BE2C (cell line): ENCODE measurements around the gene MRTO4.
"Not testable (repeated sequence)": the region's sequence is repeated elsewhere in the genome, so short reads cannot be mapped to it uniquely, and the experiment has no call there.

Experiments
- DNase-seq: peaks from one replicate; pipeline ENCODE4 v3.0.0-alpha.2; 2020
- H3K27me3 ChIP-seq: fragments of 250-450 bp; sonication (Bioruptor Pico); 2 replicates; pipeline ENCODE4 v1.5.1; 2020; ENCODE audit warnings: mild to moderate bottlenecking
- H3K36me3 ChIP-seq: fragments of 250-450 bp; sonication (Bioruptor Pico); 2 replicates; pipeline ENCODE4 v1.5.1; 2020; ENCODE audit warnings: mild to moderate bottlenecking
- H3K4me1 ChIP-seq: fragments of 250-450 bp; sonication (Bioruptor Pico); 2 replicates; pipeline ENCODE4 v1.5.1; 2020
- H3K4me3 ChIP-seq: 2 replicates; pipeline ENCODE4 v1.5.1; 2011; ENCODE audit warnings: low read depth, low read length
- H3K9me3 ChIP-seq: fragments of 250-450 bp; sonication (Bioruptor Pico); 2 replicates; pipeline ENCODE4 v1.5.1; 2020
- CTCF ChIP-seq: IDR thresholded peaks from 2 replicates; pipeline ENCODE4 v1.5.1; 2012; ENCODE audit warnings: mild to moderate bottlenecking, low read depth, low read length

The MRTO4 gene

DNA sequence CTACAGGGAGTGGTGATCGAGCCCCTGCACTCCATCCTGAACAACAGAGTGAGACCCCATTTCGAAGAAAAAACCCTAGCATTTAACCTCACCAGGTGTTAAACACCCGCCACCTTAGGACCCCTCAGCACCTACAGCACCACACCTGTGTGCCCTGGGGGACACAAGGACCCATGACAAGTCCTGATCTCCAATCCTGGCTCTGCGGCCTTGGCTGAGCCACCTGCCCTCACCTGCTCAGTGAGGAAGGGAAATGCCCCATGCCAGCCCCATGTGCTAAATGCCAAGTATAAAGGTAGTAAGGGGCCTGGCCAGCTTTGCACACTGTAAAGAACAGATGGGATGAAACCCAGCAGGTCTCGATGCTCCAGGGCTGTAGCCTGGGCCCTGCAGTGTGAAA, 11.1 kb downstream of the MRTO4 start:
- Histone ChIP-seq H3K36me3 (peaks cover 13% of the 10 kb centered on the region), H3K4me3 (no peak overlapping the region), H3K9me3 (no peaks in the 10 kb centered on the region), H3K4me1 (no peaks in the 10 kb centered on the region), H3K27me3 (no peaks in the 10 kb centered on the region)
- no peak for TF ChIP-seq CTCF
- DNase-seq: no peak

DNA sequence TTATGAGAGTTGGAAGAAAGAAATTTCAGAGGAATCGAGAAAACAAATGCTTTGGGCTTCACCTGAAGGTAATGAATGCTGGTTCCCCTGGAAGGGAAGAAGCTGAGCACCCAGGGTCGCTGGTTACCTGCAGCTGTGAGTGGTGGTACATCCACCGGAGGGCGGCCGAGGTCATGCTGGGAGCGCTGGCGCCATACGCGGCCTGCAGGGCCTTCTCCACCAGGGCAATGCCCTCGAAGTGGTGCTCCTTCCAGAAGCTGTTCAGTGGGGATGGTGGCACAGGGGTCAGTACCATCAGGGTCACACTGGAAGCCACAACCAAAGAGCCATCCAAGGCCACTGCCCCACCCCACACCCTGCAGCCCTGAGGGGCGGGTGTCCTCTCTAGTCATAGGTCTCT, 16.8 kb downstream of the MRTO4 start:
- no peak for TF ChIP-seq CTCF
- DNase-seq: no peak
- Histone ChIP-seq H3K27me3 (no peaks in the 10 kb centered on the region), H3K4me3 (no peak overlapping the region), H3K9me3 (no peaks in the 10 kb centered on the region), H3K36me3 (no peaks in the 10 kb centered on the region), H3K4me1 (no peaks in the 10 kb centered on the region)

GRCh38 chr1:19269427-19270342, 18.1 kb downstream of the MRTO4 start:
- H3K4me1 ChIP-seq: not testable (repeated sequence)

DNA sequence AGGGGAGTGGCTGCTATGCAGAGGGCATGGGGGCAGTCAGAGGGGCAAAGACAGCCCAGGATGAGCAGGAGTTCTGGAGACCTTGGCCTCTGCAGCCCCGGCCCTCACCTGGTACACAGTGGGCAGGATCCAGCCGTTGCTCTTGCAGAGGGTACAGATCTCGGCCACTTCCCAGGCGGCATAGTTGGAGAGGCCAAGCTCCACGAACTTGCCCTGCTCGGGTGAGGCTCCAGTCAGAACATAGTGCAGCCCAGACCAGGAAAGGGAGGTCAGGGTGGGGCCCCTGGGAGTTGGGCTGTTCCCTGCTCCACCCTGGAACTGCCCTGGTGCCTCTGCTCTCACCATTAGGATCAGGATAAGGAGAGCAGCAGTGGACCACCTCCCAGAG, 18.7 kb downstream of the MRTO4 start:
- not testable (repeated sequence) for H3K27me3 ChIP-seq, H3K36me3 ChIP-seq, DNase-seq, H3K4me3 ChIP-seq, H3K4me1 ChIP-seq, H3K9me3 ChIP-seq

More at GRCh38 chr1:19269427-19270342, 18.1 kb downstream of the MRTO4 start:
- H3K9me3 ChIP-seq, DNase-seq, H3K36me3 ChIP-seq, H3K27me3 ChIP-seq, H3K4me3 ChIP-seq: not testable (repeated sequence)

DNA sequence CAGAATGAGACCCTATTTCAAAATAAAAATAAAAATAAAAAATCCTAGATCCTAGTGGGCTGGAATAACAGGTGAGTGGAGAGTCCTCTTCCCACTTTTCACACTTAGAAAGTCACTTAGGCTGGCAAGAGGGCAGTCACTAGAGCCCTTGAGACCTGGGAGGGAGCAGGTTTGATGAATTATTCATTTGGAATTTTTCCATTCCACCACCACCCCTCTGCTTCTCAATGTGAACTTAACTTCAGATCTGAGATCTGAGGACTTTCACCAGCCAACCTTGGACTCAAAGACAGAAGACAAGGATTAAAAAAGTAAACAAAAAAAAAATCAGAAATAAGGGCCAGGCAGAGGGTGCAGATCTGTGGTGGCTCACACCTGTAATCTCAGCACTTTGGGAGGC, 20.5 kb downstream of the MRTO4 start:
- H3K9me3 ChIP-seq: no peaks in the 10 kb centered on the region
- H3K27me3 ChIP-seq: no peaks in the 10 kb centered on the region
- no peaks in the 10 kb centered on the region for H3K36me3 ChIP-seq
- H3K4me3 ChIP-seq: no peak overlapping the region
- no peak for TF ChIP-seq CTCF
- H3K4me1 ChIP-seq: no peaks in the 10 kb centered on the region
- DNase-seq: no peak

DNA sequence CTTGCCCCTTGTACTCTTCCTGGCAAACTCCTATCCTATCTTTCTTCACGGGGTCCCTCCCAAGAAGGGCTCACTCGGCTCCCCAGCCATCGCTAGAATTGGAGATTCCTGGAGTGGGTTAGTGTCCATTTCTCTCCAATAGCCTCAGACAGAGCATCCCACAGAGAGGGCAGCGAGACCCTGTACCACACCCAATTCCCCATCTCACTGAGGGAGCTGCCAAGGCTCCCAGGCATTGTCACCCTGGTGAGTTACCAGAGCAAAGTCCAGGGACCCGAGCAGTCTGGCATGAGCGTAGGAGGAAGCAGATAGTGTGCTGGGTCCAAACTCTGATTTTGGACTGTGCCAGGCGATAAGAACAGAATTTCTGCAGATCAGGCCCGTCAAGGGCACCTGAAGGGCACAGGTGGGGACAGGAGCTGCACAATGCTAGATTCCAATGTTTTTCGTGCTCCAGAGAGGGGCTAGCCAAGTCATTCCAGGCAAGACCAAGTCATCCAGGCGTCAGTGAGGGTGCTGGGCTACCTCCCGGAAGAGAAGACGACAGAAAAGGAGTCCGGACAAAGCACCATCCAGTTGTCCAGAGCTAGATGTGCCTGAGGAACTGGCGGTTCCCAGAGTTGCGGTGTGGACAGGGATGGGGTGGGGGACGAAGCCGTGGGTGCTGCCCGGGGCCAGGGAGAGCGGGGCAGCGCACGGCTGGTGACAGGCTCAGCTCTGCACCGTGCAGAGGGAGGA, 21.7 kb downstream of the MRTO4 start:
- no peak for TF ChIP-seq CTCF
- DNase-seq: no peak
- no peaks in the 10 kb centered on the region for H3K27me3 ChIP-seq
- H3K36me3 ChIP-seq: no peaks in the 10 kb centered on the region
- no peaks in the 10 kb centered on the region for H3K9me3 ChIP-seq
- H3K4me1 ChIP-seq: no peaks in the 10 kb centered on the region
- no peak overlapping the region for H3K4me3 ChIP-seq

GRCh38 chr1:19273844-19274531, 22.4 kb downstream of the MRTO4 start:
- not testable (repeated sequence) for H3K27me3 ChIP-seq, DNase-seq, H3K4me3 ChIP-seq, H3K4me1 ChIP-seq, H3K36me3 ChIP-seq, H3K9me3 ChIP-seq
